Left ventricle myocardium inferior (tissue), 1 donor: ENCODE results near the gene CITED4. TPM values are rescaled to one million over a fixed set of nuclear protein-coding genes. Genes with fewer than 3 reads are reported as not detected.
A peak's percentile ranks its signal among the peaks of the same experiment; 100 is the strongest.

Experiments used
- DNase-seq: peaks from one replicate; pipeline ENCODE4 v3.0.0-alpha.2; 2020
- H3K27ac ChIP-seq: fragments of 200-600 bp; replicated peaks from 2 replicates; pipeline ENCODE4 v1.8.0; 2021
- H3K27me3 ChIP-seq: fragments of 200-600 bp; 2 replicates; pipeline ENCODE4 v1.8.0; 2021; ENCODE audit warnings: low read depth
- H3K36me3 ChIP-seq: fragments of 200-600 bp; 2 replicates; pipeline ENCODE4 v1.8.0; 2021
- H3K4me1 ChIP-seq: fragments of 200-600 bp; 2 replicates; pipeline ENCODE4 v1.8.0; 2021
- H3K4me3 ChIP-seq: fragments of 200-600 bp; 2 replicates; pipeline ENCODE4 v1.8.0; 2021; ENCODE audit warnings: mild to moderate bottlenecking, moderate library complexity
- H3K9me3 ChIP-seq: fragments of 200-600 bp; replicated peaks from 2 replicates; pipeline ENCODE4 v1.8.0; 2021
- CTCF ChIP-seq: fragments of 200-600 bp; IDR thresholded peaks from 2 replicates; pipeline ENCODE4 v1.8.0; 2021; ENCODE audit warnings: antibody characterized with exemption, mild to moderate bottlenecking, borderline replicate concordance
- intact Hi-C: fragments of 100-400 bp; cut with micrococcal nuclease; formaldehyde crosslinking; loops from one replicate; pipeline ENCODE4 v1.11.0; 2022
- total RNA-seq: library from RNA; stranded (reverse); fragmentation: NEBNext Ultra II Directional; extraction: Animal tissue kit (Norgen Biotek cat#: 25700); gene quantifications from one replicate; pipeline ENCODE4 v1.2.1, GENCODE V29; 2021
- donor health status: DM: no; HTN: yes; CAD: no; lungs with severe emphysema.

CITED4 gene
- total RNA-seq, 1 donor from 2014 or later: 24.4 TPM

- no peaks in the 10 kb centered on the region for H3K9me3 ChIP-seq
- intact Hi-C loops: no loop called here
- no peak for TF ChIP-seq CTCF
- no peak overlapping the region for H3K27ac ChIP-seq
- no peak overlapping the region for H3K4me3 ChIP-seq
- DNase-seq: no peak
- peaks cover 10% of the 10 kb centered on the region for H3K4me1 ChIP-seq
- H3K27me3 ChIP-seq: peaks cover 21% of the 10 kb centered on the region
- H3K36me3 ChIP-seq: no peaks in the 10 kb centered on the region
Measured at GRCh38 chr1:40820251-40820797, 41.8 kb downstream of the CITED4 start.

GRCh38 chr1:40819101-40819500 lies 43.1 kb downstream of the CITED4 start:
- intact Hi-C loops: no loop called here
- peaks cover 21% of the 10 kb centered on the region for H3K27me3 ChIP-seq
- H3K4me1 ChIP-seq: peaks cover 10% of the 10 kb centered on the region
- no peak for TF ChIP-seq CTCF
- no peak overlapping the region for H3K27ac ChIP-seq
- no peak for DNase-seq
- H3K9me3 ChIP-seq: no peaks in the 10 kb centered on the region
- peak overlapping the region; percentile 62 for H3K4me3 ChIP-seq
- no peaks in the 10 kb centered on the region for H3K36me3 ChIP-seq

GRCh38 chr1:40818264-40818961 lies 43.8 kb downstream of the CITED4 start:
- peak; percentile 59 for DNase-seq
- no peaks in the 10 kb centered on the region for H3K36me3 ChIP-seq
- intact Hi-C loops: no loop called here
- peak overlapping the region; percentile 62 for H3K4me3 ChIP-seq
- H3K4me1 ChIP-seq: peaks cover 10% of the 10 kb centered on the region
- no peak overlapping the region for H3K27ac ChIP-seq
- H3K9me3 ChIP-seq: no peaks in the 10 kb centered on the region
- peaks cover 21% of the 10 kb centered on the region for H3K27me3 ChIP-seq
- no peak for TF ChIP-seq CTCF

GRCh38 chr1:40817791-40818263 lies 44.3 kb downstream of the CITED4 start:
- DNase-seq: no peak
- peaks cover 10% of the 10 kb centered on the region for H3K4me1 ChIP-seq
- peaks cover 21% of the 10 kb centered on the region for H3K27me3 ChIP-seq
- no peak for TF ChIP-seq CTCF
- intact Hi-C loops: no loop called here
- H3K36me3 ChIP-seq: no peaks in the 10 kb centered on the region
- H3K27ac ChIP-seq: no peak overlapping the region
- H3K9me3 ChIP-seq: no peaks in the 10 kb centered on the region
- H3K4me3 ChIP-seq: peak overlapping the region; percentile 62

- no peak for DNase-seq
- intact Hi-C loops: no loop called here
- H3K4me3 ChIP-seq: no peak overlapping the region
- TF ChIP-seq CTCF: no peak
- no peaks in the 10 kb centered on the region for H3K36me3 ChIP-seq
- peaks cover 10% of the 10 kb centered on the region for H3K4me1 ChIP-seq
- H3K27me3 ChIP-seq: peaks cover 21% of the 10 kb centered on the region
- no peak overlapping the region for H3K27ac ChIP-seq
- no peaks in the 10 kb centered on the region for H3K9me3 ChIP-seq
Measured at GRCh38 chr1:40815420-40815819, 46.7 kb downstream of the CITED4 start.

Other genes with a start within 250 kb of the CITED4 start
- gene RIMS3, start 196.7 kb downstream of the CITED4 start, total RNA-seq: 0.74 TPM
- gene NFYC, start 170.7 kb downstream of the CITED4 start, total RNA-seq: 62.2 TPM
- 1.5 TPM for gene KCNQ4, start 78.6 kb downstream of the CITED4 start, total RNA-seq
- gene CTPS1, start 117.3 kb upstream of the CITED4 start, total RNA-seq: 7.1 TPM
- 0.16 TPM for gene SLFNL1, start 159.4 kb upstream of the CITED4 start, total RNA-seq